Fibroblast of lung (primary cell): ENCODE results near the gene PDE5A.

Source experiments
- CTCF ChIP-seq, 2 donors: IDR thresholded peaks in 1 of 2; conservative IDR thresholded peaks in 1 of 2; 1 replicate in 1 of 2; 2 replicates in 1 of 2; pipeline ENCODE4 v1.5.1; 2011 to 2012; ENCODE audit warnings: low read length in 2 of 2, control low read depth in 1 of 2, inconsistent platforms in 1 of 2, low read depth in 1 of 2, mild to moderate bottlenecking in 1 of 2
- EZH2 ChIP-seq: IDR thresholded peaks from 2 replicates; pipeline ENCODE4 v1.5.1; 2012; ENCODE audit warnings: low read length, control low read depth, mild to moderate bottlenecking; ENCODE audit errors: missing control alignments

DNA sequence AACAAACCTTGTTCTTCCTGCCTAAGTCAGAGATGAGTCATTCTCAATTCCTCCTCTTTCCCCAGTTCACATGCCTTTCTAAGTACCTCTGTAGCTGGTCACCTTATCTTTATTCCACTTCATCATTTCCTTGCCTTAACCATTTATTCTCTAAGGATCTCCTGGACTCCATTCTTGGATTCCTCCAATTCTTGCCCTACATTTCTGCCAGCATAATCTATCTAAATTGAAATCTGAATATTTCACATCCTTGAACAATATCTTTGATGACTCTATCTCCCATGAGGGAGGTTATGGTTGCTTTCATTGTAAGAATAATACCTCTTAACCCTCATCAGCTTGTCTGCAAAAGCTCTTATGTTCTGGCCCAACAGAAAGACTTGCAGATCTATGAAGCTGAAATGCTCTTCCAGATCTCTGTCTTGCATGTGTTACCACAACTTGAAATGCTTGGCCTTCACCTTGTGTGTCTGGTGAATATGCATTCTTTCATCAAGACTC lies 28.6 kb upstream of the PDE5A start:
- no peak for TF ChIP-seq CTCF (conservative IDR thresholded peaks at IDR 0.05 in 1 of 2, IDR thresholded peaks at IDR 0.05 in 1 of 2; ENCODE audit: low read depth in 1 of 2, low read length in 2 of 2)
- no peak for TF ChIP-seq EZH2
